Breast epithelium (tissue), 4 donors: ENCODE data around the gene SORT1. TPM values are rescaled to one million over a fixed set of nuclear protein-coding genes. Genes with fewer than 3 reads are reported as not detected.

Experiments used
- DNase-seq, 2 donors: peaks; one replicate each; pipeline ENCODE4 v3.0.0-alpha.2; 2019; ENCODE audit warnings: low spot score in 2 of 2
- H3K27ac ChIP-seq, 2 donors: fragments of 200-600 bp; sonication (generic) in 1 of 2; one replicate each; pipeline ENCODE4 v1.5.1; 2016 to 2019; ENCODE audit warnings: mild to moderate bottlenecking in 1 of 2
- H3K27me3 ChIP-seq, 2 donors: fragments of 200-600 bp; sonication (generic) in 1 of 2; one replicate each; pipeline versions ENCODE4 v1.5.1 to v1.6.0; 2017 to 2019; ENCODE audit warnings: control low read depth in 1 of 2, mild to moderate bottlenecking in 1 of 2
- H3K36me3 ChIP-seq: fragments of 200-600 bp; one replicate; pipeline ENCODE4 v1.5.1; 2019
- H3K4me1 ChIP-seq, 2 donors: fragments of 200-600 bp; sonication (generic); one replicate each; pipeline ENCODE4 v1.5.1; 2016 to 2019; ENCODE audit warnings: control low read depth in 1 of 2
- H3K4me3 ChIP-seq, 3 donors: fragments of 200-600 bp; sonication (generic); 1 replicate in 2 of 3; 2 replicates in 1 of 3; pipeline ENCODE4 v1.5.1; 2016 to 2019; ENCODE audit warnings: mild to moderate bottlenecking in 3 of 3, moderate library complexity in 2 of 3
- H3K9me3 ChIP-seq, 2 donors: fragments of 200-600 bp; sonication (generic) in 1 of 2; one replicate each; pipeline ENCODE4 v1.5.1; 2016 to 2019; ENCODE audit warnings: control low read depth in 1 of 2
- CTCF ChIP-seq, 3 donors: fragments of 450-650 bp; IDR thresholded peaks; one replicate each; pipeline ENCODE4 v1.5.1; 2016 to 2017; ENCODE audit warnings: antibody characterized with exemption in 3 of 3, mild to moderate bottlenecking in 3 of 3, moderate library complexity in 3 of 3
- POLR2A ChIP-seq: fragments of 450-650 bp; IDR thresholded peaks from one replicate; pipeline ENCODE4 v1.6.1; 2016; ENCODE audit warnings: antibody characterized with exemption, mild to moderate bottlenecking, moderate library complexity
- POLR2AphosphoS5 ChIP-seq, 3 donors: sonication (generic); formaldehyde crosslinking; IDR thresholded peaks; one replicate each; pipeline ENCODE4 v1.6.1; 2017; ENCODE audit warnings: antibody characterized with exemption in 3 of 3
- intact Hi-C: fragments of 100-400 bp; cut with DNase I; formaldehyde crosslinking; loops from one replicate; pipeline ENCODE4 v1.15.1; 2023; ENCODE audit warnings: low total_unique reads
- total RNA-seq, 3 donors: library from RNA; depleted of rRNA; stranded (reverse); fragments of >200 nt; gene quantifications; one replicate each; pipeline ENCODE4 v1.1.0, GENCODE V29; 2016

Gene SORT1
- total RNA-seq, 3 donors from 2014 or later = 51.1 to 135 (median 69.8) TPM

- TF ChIP-seq CTCF (IDR thresholded peaks at IDR 0.05) = no peak
- no peak for TF ChIP-seq POLR2AphosphoS5 (IDR thresholded peaks at IDR 0.05)
- TF ChIP-seq POLR2A = no peak
- no peak for DNase-seq
- Histone ChIP-seq H3K36me3 (peaks cover 5% of the 10 kb centered on the region), H3K9me3 (peaks cover 0 to 14% of the 10 kb centered on the region in 2 donors), H3K27me3 (no peaks in the 10 kb centered on the region), H3K27ac (no peak overlapping the region), H3K4me1 (no peaks in the 10 kb centered on the region), H3K4me3 (no peak overlapping the region)
- intact Hi-C loops = no loop called here
Measured at GRCh38 chr1:109327285-109327684, 70.4 kb downstream of the SORT1 start.

- Histone ChIP-seq H3K4me3 (no peak overlapping the region), H3K27me3 (no peaks in the 10 kb centered on the region), H3K9me3 (no peaks in the 10 kb centered on the region), H3K27ac (no peak overlapping the region), H3K4me1 (no peaks in the 10 kb centered on the region), H3K36me3 (no peaks in the 10 kb centered on the region)
- no peak for DNase-seq
- intact Hi-C loops = no loop called here
- TF ChIP-seq POLR2AphosphoS5 (IDR thresholded peaks at IDR 0.05) (no peak), CTCF (IDR thresholded peaks at IDR 0.05) (no peak), POLR2A (no peak)
Measured at GRCh38 chr1:109322974-109323373, 74.7 kb downstream of the SORT1 start.

- TF ChIP-seq POLR2AphosphoS5 (IDR thresholded peaks at IDR 0.05) (no peak), POLR2A (no peak), CTCF (IDR thresholded peaks at IDR 0.05) (no peak)
- DNase-seq = no peak
- Histone ChIP-seq H3K27ac (no peak overlapping the region), H3K36me3 (no peaks in the 10 kb centered on the region), H3K4me3 (no peak overlapping the region), H3K4me1 (no peaks in the 10 kb centered on the region), H3K9me3 (no peaks in the 10 kb centered on the region), H3K27me3 (no peaks in the 10 kb centered on the region)
- intact Hi-C loops = no loop called here
Measured at GRCh38 chr1:109319114-109319513, 78.6 kb downstream of the SORT1 start.

- DNase-seq = no peak
- Histone ChIP-seq H3K27ac (no peak overlapping the region), H3K4me3 (no peak overlapping the region), H3K36me3 (no peaks in the 10 kb centered on the region), H3K4me1 (no peaks in the 10 kb centered on the region), H3K27me3 (no peaks in the 10 kb centered on the region), H3K9me3 (no peaks in the 10 kb centered on the region)
- TF ChIP-seq POLR2AphosphoS5 (IDR thresholded peaks at IDR 0.05) (no peak), CTCF (IDR thresholded peaks at IDR 0.05) (no peak), POLR2A (no peak)
- intact Hi-C loops = no loop called here
Measured at GRCh38 chr1:109316506-109316905, 81.2 kb downstream of the SORT1 start.

GRCh38 chr1:109315288-109315687 lies 82.4 kb downstream of the SORT1 start:
- intact Hi-C loops = no loop called here
- no peaks in the 10 kb centered on the region for H3K36me3 ChIP-seq

More at GRCh38 chr1:109315288-109315687, 82.4 kb downstream of the SORT1 start:
- H3K4me1 ChIP-seq = no peaks in the 10 kb centered on the region
- no peaks in the 10 kb centered on the region for H3K9me3 ChIP-seq
- TF ChIP-seq CTCF (IDR thresholded peaks at IDR 0.05) (no peak), POLR2A (no peak), POLR2AphosphoS5 (IDR thresholded peaks at IDR 0.05) (no peak)
- no peak for DNase-seq
- H3K27ac ChIP-seq = no peak overlapping the region
- no peak overlapping the region for H3K4me3 ChIP-seq
- no peaks in the 10 kb centered on the region for H3K27me3 ChIP-seq
